Activated CD4-positive, alpha-beta T cell treated with anti-CD3 and anti-CD28 coated beads, Interleukin-2, amount 10 ng/mL, durations not matched to agents 7 days and 5 days (primary cell): Measurements from ENCODE around the gene BCR. TPM values are rescaled to one million over a fixed set of nuclear protein-coding genes. Genes with fewer than 3 reads are reported as not detected.
A peak's percentile ranks its signal among the peaks of the same experiment; 100 is the strongest.

Experiments
- CTCF ChIA-PET: fragments of 350-600 bp; sonication (Branson Sonifier 250); formaldehyde crosslinking; loops from one replicate; lab custom pipeline; 2021; ENCODE audit warnings: antibody characterized with exemption; lab: Charles Lee
- POLR2A ChIA-PET: fragments of 350-600 bp; sonication (Branson Sonifier 250); formaldehyde crosslinking; loops from one replicate; lab custom pipeline; 2021; ENCODE audit warnings: antibody characterized with exemption; lab: Charles Lee
- DNase-seq: peaks from one replicate; pipeline ENCODE4 v3.0.0-alpha.2; 2020
- H3K27ac Mint-ChIP-seq: one replicate; pipeline ENCODE4 v1.8.0; 2021; ENCODE audit warnings: mild to moderate bottlenecking, moderate library complexity, mixed read lengths
- H3K27me3 Mint-ChIP-seq: one replicate; pipeline ENCODE4 v1.8.0; 2021; ENCODE audit warnings: mixed read lengths
- H3K36me3 Mint-ChIP-seq: one replicate; pipeline ENCODE4 v1.8.0; 2021; ENCODE audit warnings: low read depth, mixed read lengths
- H3K4me1 Mint-ChIP-seq: one replicate; pipeline ENCODE4 v1.8.0; 2021; ENCODE audit warnings: mixed read lengths
- H3K4me3 Mint-ChIP-seq: one replicate; pipeline ENCODE4 v1.8.0; 2021; ENCODE audit warnings: mild to moderate bottlenecking, moderate library complexity, mixed read lengths
- H3K9me3 Mint-ChIP-seq: one replicate; pipeline ENCODE4 v1.8.0; 2021; ENCODE audit warnings: mixed read lengths
- total RNA-seq, 2 experiments: library from RNA; stranded (reverse); gene quantifications; one replicate each; pipeline ENCODE4 v1.2.3, GENCODE V29; 2021

BCR gene
- total RNA-seq, 2 experiments from 2014 or later = 45.6 to 48.1 TPM

- peaks cover 2% of the 10 kb centered on the region for H3K36me3 Mint-ChIP-seq
- H3K27ac Mint-ChIP-seq = peak overlapping the region; percentile 95
- H3K9me3 Mint-ChIP-seq = no peaks in the 10 kb centered on the region
- H3K27me3 Mint-ChIP-seq = peaks cover 4% of the 10 kb centered on the region
- DNase-seq = no peak
- ChIA-PET CTCF (no interaction called here), POLR2A (no interaction called here)
- no peak overlapping the region for H3K4me3 Mint-ChIP-seq
- H3K4me1 Mint-ChIP-seq = peaks cover 62% of the 10 kb centered on the region
Measured at GRCh38 chr22:23143119-23143518, 37.2 kb upstream of the BCR start.

GRCh38 chr22:23144432-23144831 lies 35.9 kb upstream of the BCR start:
- CTCF ChIA-PET = interaction anchor here (0.7 to 1.8 kb wide), 5 partner anchors 9 to 769 kb away, joined by 3 to 6 read pairs (median 5); no protein-coding TSS in a partner anchor
- POLR2A ChIA-PET = no interaction called here
- Mint-ChIP-seq H3K9me3 (no peaks in the 10 kb centered on the region), H3K27ac (no peak overlapping the region), H3K4me3 (peak overlapping the region; percentile 70), H3K27me3 (peaks cover 4% of the 10 kb centered on the region), H3K36me3 (peaks cover 2% of the 10 kb centered on the region), H3K4me1 (peaks cover 52% of the 10 kb centered on the region)
- DNase-seq = no peak

- peaks cover 2% of the 10 kb centered on the region for H3K36me3 Mint-ChIP-seq
- peak; percentile 95 for DNase-seq
- H3K4me1 Mint-ChIP-seq = peaks cover 48% of the 10 kb centered on the region
- ChIA-PET CTCF (interaction anchor here (0.7 to 1.9 kb wide), 6 partner anchors 8 to 768 kb away, joined by 3 to 6 read pairs (median 5); no protein-coding TSS in a partner anchor), POLR2A (no interaction called here)
- no peaks in the 10 kb centered on the region for H3K9me3 Mint-ChIP-seq
- H3K27ac Mint-ChIP-seq = peak within 1 kb of the TSS; percentile 73
- peaks cover 4% of the 10 kb centered on the region for H3K27me3 Mint-ChIP-seq
- peak within 1 kb of the TSS; percentile 70 for H3K4me3 Mint-ChIP-seq
Measured at GRCh38 chr22:23144932-23145877, 35.1 kb upstream of the BCR start, which contains the start of gene RAB36. TSS of gene RAB36 (plus strand) at chr22:23145477. CDS start at chr22:23146617, 1,140 bp downstream.

- CTCF ChIA-PET = interaction anchor here (1.2 to 1.9 kb wide), 2 partner anchors 11 to 23 kb away, joined by 3 to 5 read pairs; no protein-coding TSS in a partner anchor
- Mint-ChIP-seq H3K27me3 (peaks cover 4% of the 10 kb centered on the region), H3K4me3 (no peak overlapping the region), H3K4me1 (peaks cover 40% of the 10 kb centered on the region), H3K36me3 (peaks cover 2% of the 10 kb centered on the region), H3K9me3 (no peaks in the 10 kb centered on the region), H3K27ac (no peak overlapping the region)
- POLR2A ChIA-PET = no interaction called here
- DNase-seq = no peak
Measured at GRCh38 chr22:23145878-23146470, 34.3 kb upstream of the BCR start.

GRCh38 chr22:23146478-23147205 lies 33.7 kb upstream of the BCR start:
- DNase-seq = no peak
- H3K4me3 Mint-ChIP-seq = no peak overlapping the region

GRCh38 chr22:23147617-23148387 lies 32.5 kb upstream of the BCR start:
- ChIA-PET POLR2A (no interaction called here), CTCF (interaction anchor here (1.2 kb wide), 1 partner anchor 26 kb away, joined by 3 read pairs; no protein-coding TSS in a partner anchor)
- H3K9me3 Mint-ChIP-seq = no peaks in the 10 kb centered on the region
- peaks cover 26% of the 10 kb centered on the region for H3K4me1 Mint-ChIP-seq
- H3K27me3 Mint-ChIP-seq = peaks cover 4% of the 10 kb centered on the region
- no peak overlapping the region for H3K27ac Mint-ChIP-seq
- H3K4me3 Mint-ChIP-seq = no peak overlapping the region
- H3K36me3 Mint-ChIP-seq = peaks cover 2% of the 10 kb centered on the region
- DNase-seq = no peak

More at GRCh38 chr22:23146478-23147205, 33.7 kb upstream of the BCR start:
- no peaks in the 10 kb centered on the region for H3K9me3 Mint-ChIP-seq
- peaks cover 35% of the 10 kb centered on the region for H3K4me1 Mint-ChIP-seq
- H3K27ac Mint-ChIP-seq = no peak overlapping the region
- ChIA-PET POLR2A (interaction anchor here (0.6 kb wide), 1 partner anchor 264 kb away, joined by 5 read pairs; no protein-coding TSS in a partner anchor), CTCF (interaction anchor here (1.9 kb wide), 1 partner anchor 10 kb away, joined by 5 read pairs; no protein-coding TSS in a partner anchor)
- H3K27me3 Mint-ChIP-seq = peaks cover 4% of the 10 kb centered on the region
- H3K36me3 Mint-ChIP-seq = peaks cover 2% of the 10 kb centered on the region

- H3K4me1 Mint-ChIP-seq = peaks cover 24% of the 10 kb centered on the region
- no peak overlapping the region for H3K4me3 Mint-ChIP-seq
- POLR2A ChIA-PET = no interaction called here
- H3K27ac Mint-ChIP-seq = no peak overlapping the region
- no peaks in the 10 kb centered on the region for H3K36me3 Mint-ChIP-seq
- DNase-seq = no peak
- CTCF ChIA-PET = interaction anchor here (0.7 kb wide), 1 partner anchor 8 kb away, joined by 3 read pairs; no protein-coding TSS in a partner anchor
- peaks cover 3% of the 10 kb centered on the region for H3K27me3 Mint-ChIP-seq
- no peaks in the 10 kb centered on the region for H3K9me3 Mint-ChIP-seq
Measured at GRCh38 chr22:23149743-23150238, 30.5 kb upstream of the BCR start.

- CTCF ChIA-PET = interaction anchor here (0.7 kb wide), 1 partner anchor 9 kb away, joined by 3 read pairs; no protein-coding TSS in a partner anchor
- POLR2A ChIA-PET = no interaction called here
Measured at GRCh38 chr22:23150762-23151161, 29.5 kb upstream of the BCR start.

GRCh38 chr22:23151827-23152226 lies 28.5 kb upstream of the BCR start:
- ChIA-PET POLR2A (no interaction called here), CTCF (no interaction called here)
- Mint-ChIP-seq H3K4me3 (no peak overlapping the region), H3K27me3 (peaks cover 3% of the 10 kb centered on the region), H3K27ac (no peak overlapping the region), H3K9me3 (no peaks in the 10 kb centered on the region), H3K36me3 (no peaks in the 10 kb centered on the region), H3K4me1 (peaks cover 16% of the 10 kb centered on the region)
- no peak for DNase-seq

More at GRCh38 chr22:23150762-23151161, 29.5 kb upstream of the BCR start:
- Mint-ChIP-seq H3K4me3 (no peak overlapping the region), H3K27me3 (peaks cover 3% of the 10 kb centered on the region), H3K9me3 (no peaks in the 10 kb centered on the region), H3K27ac (no peak overlapping the region), H3K36me3 (no peaks in the 10 kb centered on the region), H3K4me1 (peaks cover 16% of the 10 kb centered on the region)
- no peak for DNase-seq

- ChIA-PET POLR2A (no interaction called here), CTCF (interaction anchor here (0.6 to 1.4 kb wide), 2 partner anchors 8 to 619 kb away, joined by 3 to 5 read pairs; no protein-coding TSS in a partner anchor)
- DNase-seq = no peak
- no peak overlapping the region for H3K4me3 Mint-ChIP-seq
- H3K27ac Mint-ChIP-seq = peak overlapping the region; percentile 86
- peaks cover 3% of the 10 kb centered on the region for H3K27me3 Mint-ChIP-seq
- no peaks in the 10 kb centered on the region for H3K36me3 Mint-ChIP-seq
- H3K9me3 Mint-ChIP-seq = no peaks in the 10 kb centered on the region
- peaks cover 16% of the 10 kb centered on the region for H3K4me1 Mint-ChIP-seq
Measured at GRCh38 chr22:23152238-23153114, 27.8 kb upstream of the BCR start.

- no peak overlapping the region for H3K4me3 Mint-ChIP-seq
- H3K27ac Mint-ChIP-seq = no peak overlapping the region
- H3K9me3 Mint-ChIP-seq = no peaks in the 10 kb centered on the region
- H3K36me3 Mint-ChIP-seq = no peaks in the 10 kb centered on the region
- ChIA-PET POLR2A (no interaction called here), CTCF (interaction anchor here (1.1 kb wide), 1 partner anchor 17 kb away, joined by 3 read pairs; no protein-coding TSS in a partner anchor)
- DNase-seq = no peak
- peaks cover 16% of the 10 kb centered on the region for H3K4me1 Mint-ChIP-seq
- no peaks in the 10 kb centered on the region for H3K27me3 Mint-ChIP-seq
Measured at GRCh38 chr22:23153994-23154393, 26.3 kb upstream of the BCR start.
